ENCODE measurements around the gene CHN2. TPM values are rescaled to one million over a fixed set of nuclear protein-coding genes. Genes with fewer than 3 reads are reported as not detected.

Gene CHN2
- total RNA-seq, 1 donor from 2014 or later: 0.50 TPM

GRCh38 chr7:29349362-29349761 is 154.8 kb downstream of the CHN2 start:
- H3K4me1 Mint-ChIP-seq (ENCODE audit: low read depth): no peaks in the 10 kb centered on the region
- no peaks in the 10 kb centered on the region for H3K9me3 Mint-ChIP-seq (ENCODE audit: low read depth)
- H3K27me3 Mint-ChIP-seq (ENCODE audit: low read depth): peaks cover 12% of the 10 kb centered on the region
- TF ChIP-seq CTCF (IDR thresholded peaks at IDR 0.05): no peak
- no peak overlapping the region for H3K27ac Mint-ChIP-seq (ENCODE audit: unreplicated experiment)
- H3K4me3 Mint-ChIP-seq (ENCODE audit: unreplicated experiment): no peak overlapping the region
- DNase-seq (ENCODE audit: low spot score): no peak
- no peaks in the 10 kb centered on the region for H3K36me3 Mint-ChIP-seq (ENCODE audit: low read depth)

- no peak overlapping the region for H3K4me3 Mint-ChIP-seq (ENCODE audit: unreplicated experiment)
- H3K4me1 Mint-ChIP-seq (ENCODE audit: low read depth): no peaks in the 10 kb centered on the region
- DNase-seq (ENCODE audit: low spot score): no peak
- H3K27ac Mint-ChIP-seq (ENCODE audit: unreplicated experiment): no peak overlapping the region
- no peaks in the 10 kb centered on the region for H3K36me3 Mint-ChIP-seq (ENCODE audit: low read depth)
- peaks cover 12% of the 10 kb centered on the region for H3K27me3 Mint-ChIP-seq (ENCODE audit: low read depth)
- no peaks in the 10 kb centered on the region for H3K9me3 Mint-ChIP-seq (ENCODE audit: low read depth)
- TF ChIP-seq CTCF (IDR thresholded peaks at IDR 0.05): no peak
These were observed 155.8 kb downstream of the CHN2 start for GRCh38 chr7:29350351-29350750.

GRCh38 chr7:29352041-29352440 is 157.5 kb downstream of the CHN2 start:
- DNase-seq (ENCODE audit: low spot score): no peak
- Mint-ChIP-seq H3K27ac (ENCODE audit: unreplicated experiment) (no peak overlapping the region), H3K27me3 (ENCODE audit: low read depth) (peaks cover 8% of the 10 kb centered on the region), H3K4me3 (ENCODE audit: unreplicated experiment) (no peak overlapping the region), H3K4me1 (ENCODE audit: low read depth) (no peaks in the 10 kb centered on the region), H3K9me3 (ENCODE audit: low read depth) (no peaks in the 10 kb centered on the region), H3K36me3 (ENCODE audit: low read depth) (no peaks in the 10 kb centered on the region)
- no peak for TF ChIP-seq CTCF (IDR thresholded peaks at IDR 0.05)

- H3K27me3 Mint-ChIP-seq (ENCODE audit: low read depth): peaks cover 2% of the 10 kb centered on the region
- H3K4me1 Mint-ChIP-seq (ENCODE audit: low read depth): no peaks in the 10 kb centered on the region
- no peaks in the 10 kb centered on the region for H3K36me3 Mint-ChIP-seq (ENCODE audit: low read depth)
- no peaks in the 10 kb centered on the region for H3K9me3 Mint-ChIP-seq (ENCODE audit: low read depth)
- H3K27ac Mint-ChIP-seq (ENCODE audit: unreplicated experiment): no peak overlapping the region
- H3K4me3 Mint-ChIP-seq (ENCODE audit: unreplicated experiment): no peak overlapping the region
- no peak for TF ChIP-seq CTCF (IDR thresholded peaks at IDR 0.05)
- no peak for DNase-seq (ENCODE audit: low spot score)
These were observed 159.2 kb downstream of the CHN2 start for GRCh38 chr7:29353810-29354209.

- Mint-ChIP-seq H3K4me1 (ENCODE audit: low read depth) (no peaks in the 10 kb centered on the region), H3K27ac (ENCODE audit: unreplicated experiment) (no peak overlapping the region), H3K36me3 (ENCODE audit: low read depth) (no peaks in the 10 kb centered on the region), H3K27me3 (ENCODE audit: low read depth) (peaks cover 2% of the 10 kb centered on the region), H3K4me3 (ENCODE audit: unreplicated experiment) (no peak overlapping the region), H3K9me3 (ENCODE audit: low read depth) (no peaks in the 10 kb centered on the region)
- no peak for TF ChIP-seq CTCF (IDR thresholded peaks at IDR 0.05)
- no peak for DNase-seq (ENCODE audit: low spot score)
These were observed 159.8 kb downstream of the CHN2 start for GRCh38 chr7:29354340-29354739.
